A549 (cell line): ENCODE data around the gene FAM111B. TPM values are rescaled to one million over a fixed set of nuclear protein-coding genes. Genes with fewer than 3 reads are reported as not detected.
"Not testable (repeated sequence)": the region's sequence is repeated elsewhere in the genome, so short reads cannot be mapped to it uniquely, and the experiment has no call there.

Experiments
- ATAC-seq, 2 experiments: fragments of 200-7000 bp in 1 of 2; fragments of >200 bp in 1 of 2; cut with Nextera tagmentation in 1 of 2; cut with Tn5 transposase in 1 of 2; 3 replicates each; pipeline versions ENCODE4 v1.8.0 to v1.9.1; 2018 to 2020; ENCODE audit warnings: mild to moderate bottlenecking in 1 of 2, moderate library complexity in 1 of 2
- CTCF ChIA-PET: fragments of 300-600 bp; sonication (Branson Sonifier 250); formaldehyde crosslinking; extraction: SDS; loops from one replicate; lab custom pipeline; 2021; ENCODE audit warnings: antibody characterized with exemption, inconsistent platforms; lab: Yijun Ruan, JAX
- POLR2A ChIA-PET: fragments of 350-600 bp; formaldehyde crosslinking; extraction: SDS; loops from one replicate; lab custom pipeline; 2021; ENCODE audit warnings: antibody characterized with exemption, inconsistent platforms; lab: Yijun Ruan, JAX
- DNase-seq, 2 experiments: peaks; one replicate each; pipeline versions ENCODE4 v3.0.0 to v3.0.0-alpha.2; 2011 to 2016; ENCODE audit warnings: low read depth in 1 of 2, low spot score in 1 of 2
- FAIRE-seq: peaks from 2 replicates; lab custom pipeline; 2011; peaks lifted over from hg19 to GRCh38; lab: Jason Lieb, UNC
- H3K27ac ChIP-seq, 2 experiments: fragments of >200 bp; sonication (Bioruptor Twin); formaldehyde crosslinking; 3 replicates each; pipeline ENCODE4 v1.5.1; 2016 to 2017
- H3K4me1 ChIP-seq: fragments of >200 bp; sonication (Bioruptor Twin); formaldehyde crosslinking; 3 replicates; pipeline ENCODE4 v1.6.1; 2016
- H3K4me2 ChIP-seq: fragments of >200 bp; sonication (Bioruptor Twin); formaldehyde crosslinking; 3 replicates; pipeline ENCODE4 v1.6.1; 2016
- H3K4me3 ChIP-seq: fragments of >200 bp; sonication (Bioruptor Twin); formaldehyde crosslinking; 3 replicates; pipeline ENCODE4 v1.5.1; 2016
- H3K9me3 ChIP-seq: fragments of >200 bp; sonication (Bioruptor Twin); formaldehyde crosslinking; 3 replicates; pipeline ENCODE4 v1.6.1; 2016
- CHD2 ChIP-seq: fragments of 150-350 bp; IDR thresholded peaks from 2 replicates; pipeline ENCODE4 v1.6.1; 2014; ENCODE audit warnings: low read length; ENCODE audit not compliant: partially characterized antibody
- FOXS1 ChIP-seq: fragments of 250-450 bp; sonication (Bioruptor Pico); IDR thresholded peaks from 2 replicates; pipeline ENCODE4 v1.5.0; 2020; ENCODE audit warnings: mild to moderate bottlenecking, moderate library complexity
- HOXA7 ChIP-seq: fragments of 250-450 bp; sonication (Bioruptor Pico); IDR thresholded peaks from 2 replicates; pipeline ENCODE4 v1.5.0; 2020; ENCODE audit warnings: mild to moderate bottlenecking, moderate library complexity
- MAFK ChIP-seq: fragments of 450-650 bp; IDR thresholded peaks from 2 replicates; pipeline ENCODE4 v1.6.1; 2014; ENCODE audit not compliant: partially characterized antibody
- MAZ ChIP-seq: fragments of 150-350 bp; IDR thresholded peaks from 2 replicates; pipeline ENCODE4 v1.6.1; 2014; ENCODE audit warnings: antibody characterized with exemption, low read depth, low read length, borderline replicate concordance
- MYC ChIP-seq: IDR thresholded peaks from 2 replicates; pipeline ENCODE4 v1.6.1; 2012; ENCODE audit warnings: mild to moderate bottlenecking, inconsistent platforms, low read length, improper control_type of control experiment, borderline replicate concordance
- NFE2L2 ChIP-seq: fragments of 150-350 bp; conservative IDR thresholded peaks from 2 replicates; pipeline ENCODE4 v1.6.1; 2014; ENCODE audit warnings: low read length
- RAD21 ChIP-seq, 2 experiments: fragments of >200 bp in 1 of 2; sonication (Bioruptor Twin) in 1 of 2; formaldehyde crosslinking in 1 of 2; IDR thresholded peaks in 1 of 2; conservative IDR thresholded peaks in 1 of 2; 2 replicates in 1 of 2; 3 replicates in 1 of 2; pipeline ENCODE4 v1.6.1; 2012 to 2018; ENCODE audit warnings: inconsistent platforms in 1 of 2
- RNF2 ChIP-seq: fragments of 200-600 bp; sonication (generic); IDR thresholded peaks from 2 replicates; pipeline ENCODE4 v1.6.1; 2016; ENCODE audit warnings: low read depth, mild to moderate bottlenecking, antibody characterized with exemption, moderate library complexity, borderline replicate concordance
- SMC3 ChIP-seq: fragments of >200 bp; sonication (Bioruptor Twin); formaldehyde crosslinking; IDR thresholded peaks from 3 replicates; pipeline ENCODE4 v1.6.1; 2018; ENCODE audit warnings: inconsistent platforms
- SREBF2 ChIP-seq: fragments of 450-650 bp; IDR thresholded peaks from 2 replicates; pipeline ENCODE4 v1.6.1; 2014; ENCODE audit warnings: mild to moderate bottlenecking, moderate library complexity
- TP53 ChIP-seq: fragments of 250-450 bp; sonication (Bioruptor Pico); IDR thresholded peaks from 2 replicates; pipeline ENCODE4 v1.5.0; 2021; ENCODE audit warnings: mild to moderate bottlenecking, moderate library complexity
- ZC3H11A ChIP-seq: fragments of 450-650 bp; IDR thresholded peaks from 2 replicates; pipeline ENCODE4 v1.6.1; 2014; ENCODE audit warnings: antibody characterized with exemption, mild to moderate bottlenecking
- WGBS: methylation state at CpG from one replicate; pipeline ENCODE4 v1.1.6; 2017; ENCODE audit errors: missing lambda C conversion rate; 5-methylcytosine and 5-hydroxymethylcytosine counted together
- polyA plus RNA-seq, 4 experiments: library from polyadenylated mRNA; depleted of rRNA in 3 of 4; stranded (reverse); fragments of >200 nt; fragmentation: RNase III in 1 of 4; extraction: RNeasy Plus Mini Kit Qiagen cat#74134 plus additional on column Dnase treatment in 1 of 4; gene quantifications; 2 replicates in 3 of 4; 3 replicates in 1 of 4; pipeline ENCODE4 v1.2.3, GENCODE V29; 2011 to 2017
- TF ChIP-seq, protein P1 (sequence below): IDR thresholded peaks from 2 replicates; pipeline ENCODE4 v1.6.1; 2012
- TF ChIP-seq, protein P2 (sequence below): IDR thresholded peaks from 2 replicates; pipeline ENCODE4 v1.6.1; 2012; ENCODE audit warnings: low read depth, borderline replicate concordance
- TF ChIP-seq, protein P3 (sequence below): fragments of >200 bp; sonication (Bioruptor Twin); formaldehyde crosslinking; IDR thresholded peaks from 3 replicates; pipeline ENCODE4 v1.5.1; 2016
- TF ChIP-seq, protein P4 (sequence below): IDR thresholded peaks from 2 replicates; pipeline ENCODE4 v1.6.1; 2012

Gene FAM111B
- polyA plus RNA-seq, 2 of the 4 experiments (the other 2 are of a cell fraction): 6.9 to 11.0 TPM

DNA sequence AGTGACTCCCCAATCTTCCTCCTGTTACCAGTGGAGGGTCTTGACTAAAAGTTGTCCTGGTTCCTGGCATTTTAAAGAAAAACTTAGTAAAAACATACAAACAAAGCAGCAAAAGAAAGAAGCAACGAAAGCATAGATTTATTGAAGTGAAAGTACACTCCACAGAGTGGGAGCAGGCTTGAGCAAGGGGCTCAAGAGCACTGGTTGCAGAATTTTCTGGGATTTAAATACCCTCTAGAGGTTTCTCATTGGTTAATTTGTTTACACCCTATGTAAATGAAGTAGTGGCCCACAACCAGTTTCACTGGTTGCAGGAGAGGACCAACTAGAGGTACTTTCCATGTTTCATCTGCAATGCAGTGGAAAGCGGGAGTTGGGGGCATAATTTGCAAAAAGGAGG lies 10.7 kb downstream of the FAM111B start:
- no peak for FAIRE-seq
- POLR2A ChIA-PET: no interaction called here
- no peak for DNase-seq
- no peak overlapping the region for H3K4me2 ChIP-seq
- TF ChIP-seq, protein P1, sequence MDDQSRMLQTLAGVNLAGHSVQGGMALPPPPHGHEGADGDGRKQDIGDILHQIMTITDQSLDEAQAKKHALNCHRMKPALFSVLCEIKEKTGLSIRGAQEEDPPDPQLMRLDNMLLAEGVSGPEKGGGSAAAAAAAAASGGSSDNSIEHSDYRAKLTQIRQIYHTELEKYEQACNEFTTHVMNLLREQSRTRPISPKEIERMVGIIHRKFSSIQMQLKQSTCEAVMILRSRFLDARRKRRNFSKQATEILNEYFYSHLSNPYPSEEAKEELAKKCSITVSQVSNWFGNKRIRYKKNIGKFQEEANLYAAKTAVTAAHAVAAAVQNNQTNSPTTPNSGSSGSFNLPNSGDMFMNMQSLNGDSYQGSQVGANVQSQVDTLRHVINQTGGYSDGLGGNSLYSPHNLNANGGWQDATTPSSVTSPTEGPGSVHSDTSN: no peak
- TF ChIP-seq SREBF2: no peak
- no peak for TF ChIP-seq FOXS1
- TF ChIP-seq HOXA7 (CRISPR knock-in tag): no peak
- no peak for TF ChIP-seq MAZ
- H3K4me1 ChIP-seq: no peaks in the 10 kb centered on the region
- H3K27ac ChIP-seq: no peak overlapping the region
- no peak for ATAC-seq
- H3K9me3 ChIP-seq: peaks cover 20% of the 10 kb centered on the region; the same call in 1 of the 3 replicates
- CTCF ChIA-PET: no interaction called here
- H3K4me3 ChIP-seq: no peak overlapping the region
- WGBS: 88% methylated on average over 2 of the region's 2 CpGs

DNA sequence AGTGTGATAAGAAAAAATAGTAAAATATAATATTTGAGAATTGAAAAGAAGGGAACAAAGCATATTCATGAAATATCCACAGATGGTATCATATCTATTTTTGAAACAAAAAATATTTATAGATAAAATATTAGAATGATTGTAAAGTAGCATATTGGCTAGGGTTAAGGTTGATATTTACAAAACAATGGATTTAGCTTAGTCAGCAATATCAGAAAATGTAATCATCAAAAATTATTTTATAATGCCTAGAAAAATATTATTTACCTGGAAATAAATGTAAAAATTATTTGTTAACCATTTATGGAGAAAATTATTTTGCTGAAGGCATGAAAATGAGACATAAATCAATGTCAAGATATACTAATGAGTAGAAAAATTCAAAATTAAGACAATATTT lies 12.8 kb downstream of the FAM111B start:
- TF ChIP-seq MAFK (peak; percentile 91), MAZ (no peak), NFE2L2 (no peak)
- no peaks in the 10 kb centered on the region for H3K4me1 ChIP-seq
- peaks cover 25% of the 10 kb centered on the region; the same call in 1 of the 3 replicates for H3K9me3 ChIP-seq
- POLR2A ChIA-PET: no interaction called here
- CTCF ChIA-PET: interaction anchor here (1.0 to 2.3 kb wide), 3 partner anchors 16 to 52 kb away, joined by 3 to 10 read pairs (median 4); partner anchors contain the start of gene DTX4
- ATAC-seq (no peak), DNase-seq (no peak), FAIRE-seq (no peak)
- no peak overlapping the region for H3K4me3 ChIP-seq
- no peak overlapping the region for H3K4me2 ChIP-seq
- H3K27ac ChIP-seq: no peak overlapping the region

DNA sequence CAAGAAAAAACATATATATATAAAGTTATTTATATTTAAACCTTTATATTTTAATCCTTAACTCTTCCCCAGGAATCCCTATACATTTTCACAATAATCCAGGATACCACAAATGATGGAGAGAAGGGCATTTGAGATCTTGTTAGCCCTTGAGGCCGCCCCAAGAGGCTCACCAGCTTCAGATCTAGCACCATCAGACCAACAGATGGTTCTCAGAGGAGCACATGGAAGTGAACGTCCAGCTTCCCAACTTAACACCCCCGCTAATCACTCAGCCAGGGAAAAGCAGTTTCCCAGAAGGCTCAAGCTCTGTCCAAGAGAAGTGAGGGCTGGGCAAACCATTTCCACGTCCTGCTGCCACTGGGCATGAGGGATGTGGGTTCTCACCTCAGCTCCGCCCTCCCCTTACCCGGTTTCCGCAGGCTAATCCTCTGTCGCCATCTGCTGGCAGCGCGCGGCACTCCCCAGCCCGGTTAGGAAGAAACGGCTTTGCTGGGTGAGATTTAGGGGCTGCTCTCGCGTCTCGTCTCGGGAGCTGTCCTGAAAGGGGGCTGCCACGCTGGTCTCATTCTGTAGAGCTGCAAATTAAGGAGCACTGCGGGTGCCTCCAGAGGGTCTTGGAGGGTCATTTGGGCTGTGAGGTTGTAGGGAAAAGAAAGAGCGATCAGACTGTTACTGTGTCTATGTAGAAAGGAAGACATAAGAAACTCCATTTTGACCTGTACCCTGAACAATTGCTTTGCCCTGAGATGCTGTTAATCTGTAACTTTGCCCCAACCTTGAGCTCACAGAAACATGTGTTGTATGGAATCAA lies 28.8 kb downstream of the FAM111B start:
- FAIRE-seq: no peak
- H3K4me1 ChIP-seq: no peaks in the 10 kb centered on the region
- DNase-seq: peak; percentile 73 to 77
- CTCF ChIA-PET: interaction anchor here (0.5 to 2.3 kb wide), 54 partner anchors 9 to 1786 kb away, joined by 3 to 25 read pairs (median 4); partner anchors contain the start of genes DTX4, FAM111B, GLYATL1B and LPXN
- peak overlapping the region; percentile 56 for H3K4me2 ChIP-seq
- H3K4me3 ChIP-seq: no peak overlapping the region
- peak; percentile 100 for ATAC-seq
- POLR2A ChIA-PET: no interaction called here
- 0 out of 6 replicates have a peak overlapping the region, but pooled peaks of 1 of the 2 experiments have one; percentile 37 for H3K27ac ChIP-seq
- peak; percentile 60; the same call in 2 of the 3 replicates for TF ChIP-seq SMC3
- TF ChIP-seq MYC: no peak
- TF ChIP-seq CHD2: no peak
- TF ChIP-seq SREBF2: no peak
- TF ChIP-seq, protein P2, sequence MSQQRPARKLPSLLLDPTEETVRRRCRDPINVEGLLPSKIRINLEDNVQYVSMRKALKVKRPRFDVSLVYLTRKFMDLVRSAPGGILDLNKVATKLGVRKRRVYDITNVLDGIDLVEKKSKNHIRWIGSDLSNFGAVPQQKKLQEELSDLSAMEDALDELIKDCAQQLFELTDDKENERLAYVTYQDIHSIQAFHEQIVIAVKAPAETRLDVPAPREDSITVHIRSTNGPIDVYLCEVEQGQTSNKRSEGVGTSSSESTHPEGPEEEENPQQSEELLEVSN: peak; percentile 34; the same call in 1 of the 2 replicates
- TF ChIP-seq ZC3H11A: no peak
- TF ChIP-seq RNF2: no peak
- TF ChIP-seq RAD21 (conservative IDR thresholded peaks at IDR 0.05 in 1 of 2, IDR thresholded peaks at IDR 0.05 in 1 of 2): peak; percentile 90 to 94
- TF ChIP-seq, protein P3, sequence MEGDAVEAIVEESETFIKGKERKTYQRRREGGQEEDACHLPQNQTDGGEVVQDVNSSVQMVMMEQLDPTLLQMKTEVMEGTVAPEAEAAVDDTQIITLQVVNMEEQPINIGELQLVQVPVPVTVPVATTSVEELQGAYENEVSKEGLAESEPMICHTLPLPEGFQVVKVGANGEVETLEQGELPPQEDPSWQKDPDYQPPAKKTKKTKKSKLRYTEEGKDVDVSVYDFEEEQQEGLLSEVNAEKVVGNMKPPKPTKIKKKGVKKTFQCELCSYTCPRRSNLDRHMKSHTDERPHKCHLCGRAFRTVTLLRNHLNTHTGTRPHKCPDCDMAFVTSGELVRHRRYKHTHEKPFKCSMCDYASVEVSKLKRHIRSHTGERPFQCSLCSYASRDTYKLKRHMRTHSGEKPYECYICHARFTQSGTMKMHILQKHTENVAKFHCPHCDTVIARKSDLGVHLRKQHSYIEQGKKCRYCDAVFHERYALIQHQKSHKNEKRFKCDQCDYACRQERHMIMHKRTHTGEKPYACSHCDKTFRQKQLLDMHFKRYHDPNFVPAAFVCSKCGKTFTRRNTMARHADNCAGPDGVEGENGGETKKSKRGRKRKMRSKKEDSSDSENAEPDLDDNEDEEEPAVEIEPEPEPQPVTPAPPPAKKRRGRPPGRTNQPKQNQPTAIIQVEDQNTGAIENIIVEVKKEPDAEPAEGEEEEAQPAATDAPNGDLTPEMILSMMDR: peak; percentile 87
- no peak for TF ChIP-seq TP53
- TF ChIP-seq, protein P4, sequence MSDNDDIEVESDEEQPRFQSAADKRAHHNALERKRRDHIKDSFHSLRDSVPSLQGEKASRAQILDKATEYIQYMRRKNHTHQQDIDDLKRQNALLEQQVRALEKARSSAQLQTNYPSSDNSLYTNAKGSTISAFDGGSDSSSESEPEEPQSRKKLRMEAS: peak; percentile 19; the same call in 1 of the 2 replicates
- WGBS: 24% methylated on average over 16 of the region's 20 CpGs
- peaks cover 19% of the 10 kb centered on the region for H3K9me3 ChIP-seq

DNA sequence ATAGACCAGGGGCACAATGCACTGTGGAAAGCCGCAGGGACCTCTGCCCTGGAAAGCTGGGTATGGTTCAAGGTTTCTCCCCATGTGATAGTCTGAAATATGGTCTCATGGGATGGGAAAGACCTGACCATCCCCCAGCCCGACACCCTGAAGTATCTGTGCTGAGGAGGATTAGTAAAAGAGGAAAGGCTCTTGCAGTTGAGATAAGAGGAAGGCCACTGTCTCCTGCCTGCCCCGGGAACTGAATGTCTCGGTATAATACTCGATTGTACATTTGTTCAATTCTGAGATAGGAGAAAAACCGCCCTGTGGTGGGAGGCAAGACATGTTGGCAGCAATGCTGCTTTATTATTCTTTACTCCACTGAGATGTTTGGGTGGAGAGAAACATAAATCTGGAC lies 29.5 kb downstream of the FAM111B start:
- H3K4me1 ChIP-seq, DNase-seq, FAIRE-seq, H3K27ac ChIP-seq, POLR2A ChIA-PET, ATAC-seq, H3K4me3 ChIP-seq: not testable (repeated sequence)
- CTCF ChIA-PET: interaction anchor here (0.5 to 2.3 kb wide), 42 partner anchors 9 to 846 kb away, joined by 3 to 25 read pairs (median 4); partner anchors contain the start of genes DTX4, FAM111B, GLYATL1B and LPXN
- peaks cover 12% of the 10 kb centered on the region for H3K9me3 ChIP-seq
- 60% methylated on average over 6 of the region's 6 CpGs for WGBS
- peak overlapping the region; percentile 56; the same call in 2 of the 3 replicates for H3K4me2 ChIP-seq
